ENCODE measurements around the gene ZNF280D. TPM values are rescaled to one million over a fixed set of nuclear protein-coding genes. Genes with fewer than 3 reads are reported as not detected.
"Not testable (repeated sequence)": the region's sequence is repeated elsewhere in the genome, so short reads cannot be mapped to it uniquely, and the experiment has no call there.

Gene ZNF280D
- total RNA-seq, 1 donor from 2014 or later = 49.8 TPM

DNA sequence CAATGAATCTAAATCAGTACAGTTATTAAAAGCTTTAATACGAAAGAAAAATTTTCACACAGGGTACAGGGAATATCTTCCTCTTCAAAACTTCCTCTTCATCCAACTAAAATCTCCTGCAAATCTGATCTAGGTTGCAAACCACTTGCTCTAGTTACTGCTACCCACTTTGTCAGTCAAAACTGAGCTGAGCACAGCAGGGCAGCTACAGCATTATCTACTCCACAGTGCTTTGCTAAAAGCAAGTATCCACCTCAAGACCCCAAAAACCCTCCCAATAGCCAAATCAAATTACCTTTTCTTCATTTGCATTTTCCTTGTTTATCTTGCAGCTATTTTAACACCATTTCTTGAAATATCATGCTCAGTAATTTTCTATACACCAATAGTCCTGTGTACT, 14.7 kb downstream of the ZNF280D start:
- DNase-seq (ENCODE audit: low read depth) = no peak

DNA sequence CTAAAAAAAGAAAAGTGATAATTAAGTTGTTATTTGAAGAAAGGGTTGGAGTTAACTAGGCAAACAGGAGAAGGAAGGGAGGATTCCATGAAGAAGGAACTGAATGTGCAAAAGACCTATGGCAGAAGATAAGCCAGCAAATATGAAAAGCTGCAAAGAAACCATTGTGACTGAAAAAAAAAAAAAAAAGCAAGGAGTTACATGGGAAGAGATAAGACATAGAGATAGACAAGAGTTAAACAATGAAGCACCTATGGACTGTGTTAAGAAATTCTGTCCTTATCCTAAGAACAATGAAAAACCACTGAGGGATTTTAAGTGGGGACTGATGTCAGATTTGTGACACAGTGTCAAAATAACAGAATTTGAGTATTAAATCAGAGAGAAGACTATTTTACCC, 17.0 kb downstream of the ZNF280D start:
- DNase-seq (ENCODE audit: low read depth) = no peak

DNA sequence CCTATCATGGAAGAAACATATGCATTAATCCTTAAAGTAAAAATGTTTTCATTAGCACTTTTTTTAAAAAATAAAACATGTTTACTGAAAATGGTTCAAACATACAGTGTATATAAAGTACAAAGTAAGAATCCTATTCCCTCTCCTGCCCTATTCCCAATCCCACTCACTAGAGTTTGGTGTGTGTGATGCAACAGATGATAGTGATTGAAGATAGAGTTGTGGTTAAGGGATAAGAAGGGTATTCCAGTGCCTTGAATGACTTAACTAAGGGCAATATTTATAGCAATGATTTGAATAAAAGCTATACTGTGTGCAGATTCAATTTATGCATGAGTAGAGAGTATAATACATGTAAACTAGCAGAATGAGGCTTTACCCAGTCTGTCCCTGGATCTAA, 18.1 kb downstream of the ZNF280D start:
- peak; percentile 22 for DNase-seq (ENCODE audit: low read depth)

DNA sequence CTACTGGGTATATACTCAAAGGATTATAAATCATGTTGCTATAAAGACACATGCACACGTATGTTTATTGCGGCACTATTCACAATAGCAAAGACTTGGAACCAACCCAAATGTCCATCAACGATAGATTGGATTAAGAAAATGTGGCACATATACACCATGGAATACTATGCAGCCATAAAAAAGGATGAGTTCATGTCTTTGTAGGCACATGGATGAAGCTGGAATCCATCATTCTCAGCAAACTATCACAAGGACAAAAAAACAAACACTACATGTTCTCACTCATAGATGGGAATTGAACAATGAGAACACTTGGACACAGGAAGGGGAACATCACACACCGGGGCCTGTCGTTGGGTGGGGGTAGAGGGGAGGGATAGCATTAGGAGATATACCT, 23.8 kb downstream of the ZNF280D start:
- not testable (repeated sequence) for DNase-seq (ENCODE audit: low read depth)

DNA sequence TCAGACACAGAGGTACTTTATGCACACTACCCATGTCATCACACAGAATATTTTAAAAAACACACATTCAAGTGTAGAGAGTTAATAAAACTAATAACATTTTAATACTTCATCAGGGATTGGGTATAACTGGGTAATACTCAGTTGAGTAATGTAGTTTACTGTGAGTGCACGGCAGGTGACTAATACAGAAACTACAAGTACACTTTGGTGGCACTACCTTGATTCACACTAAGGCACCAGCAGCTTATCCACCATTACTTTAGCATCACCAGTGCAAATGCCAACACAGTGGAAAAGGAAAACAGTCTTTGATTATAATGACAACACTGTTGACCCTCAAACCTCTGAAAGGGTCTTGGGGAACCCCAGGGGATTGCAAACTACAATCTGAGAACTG, 33.6 kb downstream of the ZNF280D start:
- no peak for DNase-seq (ENCODE audit: low read depth)

DNA sequence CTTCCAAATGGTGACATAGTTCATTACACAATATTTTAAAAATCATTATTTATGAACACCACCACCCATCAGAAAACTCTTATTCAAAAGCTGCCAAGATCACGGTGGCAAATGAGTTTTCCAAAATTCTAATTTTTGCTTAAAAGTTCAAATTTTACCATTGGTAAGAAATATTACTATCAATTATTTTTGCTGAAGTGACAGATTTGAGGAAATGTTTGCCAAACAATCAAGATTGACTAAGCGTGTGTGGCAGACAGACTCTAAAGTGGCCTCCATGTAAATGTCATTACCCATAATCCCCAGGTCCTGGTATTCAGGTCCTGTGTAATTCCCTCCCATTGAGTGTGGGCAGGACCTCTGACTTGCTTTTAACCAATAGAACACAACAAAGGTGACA, 35.0 kb downstream of the ZNF280D start:
- DNase-seq (ENCODE audit: low read depth) = no peak

DNA sequence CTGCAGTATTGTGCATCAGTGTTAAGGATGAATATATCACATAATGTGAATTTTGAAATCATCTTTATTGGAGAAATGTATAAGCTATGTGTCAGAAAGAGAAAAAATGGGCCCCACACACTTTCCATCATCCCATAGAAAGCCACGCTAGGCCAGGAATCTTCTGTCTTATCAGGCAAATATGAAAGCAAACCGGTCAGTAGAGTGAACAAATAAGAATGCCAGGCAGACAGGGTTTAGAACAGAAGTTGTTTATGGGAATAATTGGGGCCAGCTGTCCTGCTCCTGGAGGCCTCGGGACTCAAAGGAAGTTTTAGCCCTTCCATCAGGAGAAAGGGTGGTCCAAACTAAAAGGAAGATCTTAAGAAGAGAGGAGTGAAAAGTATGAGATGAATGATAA, 39.5 kb downstream of the ZNF280D start:
- no peak for DNase-seq (ENCODE audit: low read depth)

DNA sequence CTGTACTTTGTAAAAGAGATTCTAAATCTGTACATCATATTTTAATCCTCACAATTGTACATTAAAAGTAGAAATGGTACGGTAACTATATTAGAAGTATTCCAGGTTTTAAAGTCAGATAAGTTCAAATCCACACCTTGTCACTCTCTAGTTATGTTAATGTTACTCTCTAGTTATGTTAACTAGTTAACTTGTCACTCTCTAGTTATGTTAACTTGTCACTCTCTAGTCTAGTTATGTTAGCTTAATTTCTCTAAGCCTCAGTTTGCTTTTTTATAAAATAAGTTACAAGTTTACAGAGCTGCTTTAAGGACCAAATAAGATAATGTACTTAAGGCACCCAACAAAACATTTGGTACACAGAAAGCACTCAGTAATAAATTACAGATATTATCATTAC, 42.6 kb downstream of the ZNF280D start:
- DNase-seq (ENCODE audit: low read depth) = no peak

DNA sequence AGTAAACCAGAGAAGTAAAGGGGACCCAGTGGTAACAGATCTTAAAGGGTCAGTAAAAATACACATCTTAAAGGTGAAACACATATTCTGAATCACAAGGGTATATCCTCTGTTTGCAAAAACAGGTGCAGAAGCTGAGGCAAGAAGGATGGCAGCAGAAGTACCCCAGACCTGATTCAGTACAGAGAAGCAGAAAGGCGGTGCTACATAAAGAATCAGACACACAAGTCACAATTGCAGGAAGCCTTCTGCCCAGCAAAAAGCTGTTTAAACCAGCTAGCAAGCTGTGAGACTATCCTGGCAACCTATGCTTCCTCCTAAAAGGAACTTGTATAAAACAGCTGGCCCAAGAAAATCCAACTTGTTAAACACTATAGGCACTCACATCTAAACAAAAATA, 49.4 kb downstream of the ZNF280D start:
- no peak for DNase-seq (ENCODE audit: low read depth)

DNA sequence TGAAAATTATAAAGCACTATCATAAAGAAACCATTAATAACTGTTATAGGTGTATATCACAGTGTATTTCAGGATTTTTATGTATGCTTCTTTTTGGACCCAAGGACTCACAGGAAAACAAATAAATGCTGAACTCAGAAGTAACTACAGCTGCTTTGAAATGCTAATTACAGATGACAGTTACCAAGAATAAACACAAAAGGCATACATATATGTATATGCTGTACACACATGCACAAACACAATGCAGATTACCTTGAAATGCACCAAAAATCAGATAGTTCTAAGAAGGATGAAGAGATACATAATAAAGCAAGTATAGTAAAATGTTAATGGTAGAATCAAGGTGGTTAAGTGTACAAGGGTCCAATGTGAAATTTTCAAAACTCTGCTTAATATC, 52.2 kb downstream of the ZNF280D start:
- no peak for DNase-seq (ENCODE audit: low read depth)

DNA sequence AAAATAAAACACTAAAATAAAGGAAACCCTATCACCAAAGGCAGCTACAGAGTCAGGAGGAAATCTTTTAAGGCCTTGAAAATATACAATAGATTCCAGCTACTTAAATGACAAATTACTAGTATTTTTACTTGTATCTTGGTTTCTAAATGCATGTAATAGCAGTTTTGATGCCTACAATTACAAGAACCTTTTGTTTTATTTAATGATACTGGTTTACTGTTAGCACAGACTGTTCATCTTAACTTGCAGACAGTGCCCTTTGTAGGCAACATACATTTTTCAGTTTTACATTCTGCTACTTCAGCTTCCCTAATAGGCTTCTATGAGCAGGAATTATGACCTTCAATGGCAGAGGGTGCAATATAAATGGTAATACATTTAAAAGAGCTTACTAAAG, 54.1 kb downstream of the ZNF280D start:
- peak; percentile 2 for DNase-seq (ENCODE audit: low read depth)

DNA sequence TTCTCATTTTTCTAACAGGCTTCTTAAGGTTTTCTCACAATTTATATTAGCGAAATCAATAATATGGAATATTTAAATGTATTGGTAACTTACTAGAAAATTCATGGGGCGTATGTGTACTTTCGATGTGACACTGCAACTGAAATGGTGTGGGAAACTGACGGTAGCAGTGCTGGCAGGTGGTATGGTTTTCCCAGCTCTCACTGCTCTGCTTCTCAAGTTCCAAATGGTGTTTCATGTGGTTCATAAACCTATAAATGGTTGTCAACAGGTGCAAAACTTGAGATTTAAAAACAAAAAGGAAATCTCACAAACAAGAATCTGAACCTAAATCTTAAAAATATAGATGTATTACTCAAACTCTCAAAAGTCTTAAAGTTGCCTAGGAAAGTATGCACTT, 54.7 kb downstream of the ZNF280D start:
- DNase-seq (ENCODE audit: low read depth) = peak; percentile 78

DNA sequence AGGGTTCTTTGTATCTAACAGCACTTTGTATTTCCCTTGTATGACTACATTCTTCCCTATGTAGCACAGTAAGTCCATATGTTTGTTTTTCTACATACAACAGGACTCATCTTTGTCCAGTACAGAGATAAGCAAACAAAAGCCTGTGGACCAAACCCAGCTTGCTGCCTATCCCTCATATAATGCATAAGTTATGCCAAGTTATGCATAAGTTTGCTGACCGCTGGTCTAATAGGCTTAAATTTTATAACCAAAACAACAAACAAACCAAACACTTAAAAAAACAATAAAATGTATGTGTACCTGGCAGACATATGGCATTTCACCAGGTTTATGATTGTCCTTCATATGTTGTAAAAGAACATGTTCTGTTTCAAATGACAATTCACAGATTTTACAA, 56.0 kb downstream of the ZNF280D start:
- DNase-seq (ENCODE audit: low read depth) = no peak

DNA sequence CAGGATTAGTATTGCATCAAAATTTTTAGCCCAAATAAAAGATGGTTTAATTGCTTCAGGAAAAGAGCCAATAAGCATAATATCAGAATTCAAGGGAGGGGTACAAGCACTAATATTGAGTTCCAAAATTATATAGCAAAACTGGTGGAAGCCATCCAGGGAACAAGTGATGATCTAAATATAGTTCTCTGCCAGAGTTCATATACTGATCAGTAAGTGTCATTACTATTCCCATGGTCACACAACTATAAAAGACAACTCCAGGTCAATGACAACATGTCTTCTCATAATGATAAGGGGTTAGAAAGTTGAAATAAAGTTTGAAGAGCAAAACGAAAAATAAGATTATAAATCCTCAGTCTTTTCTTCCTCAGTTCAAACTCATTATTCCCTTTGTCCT, 57.4 kb downstream of the ZNF280D start:
- no peak for DNase-seq (ENCODE audit: low read depth)

DNA sequence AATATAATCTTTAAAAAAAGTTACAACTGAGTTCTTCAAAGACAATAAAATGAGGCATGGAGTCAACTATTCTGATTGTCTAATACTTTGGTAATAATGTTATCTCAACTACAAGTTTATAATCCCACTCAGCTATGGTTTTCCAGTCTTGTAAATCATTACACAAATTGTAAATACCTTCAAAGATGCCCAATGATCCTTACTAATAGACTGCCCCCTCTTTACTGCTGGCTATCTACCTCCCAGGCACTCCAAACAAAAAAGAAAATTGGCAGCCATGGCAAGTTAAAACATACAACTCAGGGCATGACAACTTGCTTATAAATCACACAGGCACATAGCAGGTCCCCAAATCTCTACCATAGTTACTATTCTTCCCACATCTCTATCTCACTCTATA, 58.5 kb downstream of the ZNF280D start:
- no peak for DNase-seq (ENCODE audit: low read depth)

DNA sequence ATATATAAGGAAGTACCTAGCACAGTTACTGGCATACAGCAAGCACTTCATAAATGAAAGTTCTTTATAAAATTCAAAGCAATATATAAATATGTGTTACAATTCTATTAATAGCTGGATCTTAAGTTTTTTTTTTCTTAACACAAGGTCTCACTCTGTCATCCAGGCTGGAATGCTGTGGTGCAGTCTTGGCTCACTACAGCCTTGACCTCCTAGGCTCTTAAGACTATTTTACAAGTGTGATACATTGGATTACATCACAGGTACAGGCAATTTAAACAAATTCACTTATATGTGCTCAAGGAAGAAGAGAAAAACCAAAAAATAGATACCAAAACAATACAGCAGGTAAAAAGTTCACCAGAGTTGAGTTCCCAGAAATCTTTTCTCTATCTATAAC, 60.6 kb downstream of the ZNF280D start:
- peak; percentile 65 for DNase-seq (ENCODE audit: low read depth)

DNA sequence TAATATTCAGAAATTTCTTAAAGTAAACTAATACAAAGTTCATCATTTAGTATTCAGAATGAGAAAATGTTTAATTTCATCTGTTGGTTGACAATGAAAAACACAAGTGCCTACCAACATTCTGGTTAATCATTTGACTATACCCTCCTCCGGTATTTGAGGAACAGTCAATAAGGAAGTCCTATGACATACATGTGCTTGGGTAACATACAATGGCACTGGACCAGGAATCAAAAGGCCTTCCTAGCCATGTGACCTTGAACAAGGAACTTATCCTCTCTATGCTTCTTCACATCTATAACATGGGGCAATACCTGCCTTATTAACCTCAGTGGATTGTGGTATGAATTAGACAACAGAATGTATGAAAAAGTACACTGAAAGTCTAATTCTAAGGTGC, 65.8 kb downstream of the ZNF280D start:
- no peak for DNase-seq (ENCODE audit: low read depth)

DNA sequence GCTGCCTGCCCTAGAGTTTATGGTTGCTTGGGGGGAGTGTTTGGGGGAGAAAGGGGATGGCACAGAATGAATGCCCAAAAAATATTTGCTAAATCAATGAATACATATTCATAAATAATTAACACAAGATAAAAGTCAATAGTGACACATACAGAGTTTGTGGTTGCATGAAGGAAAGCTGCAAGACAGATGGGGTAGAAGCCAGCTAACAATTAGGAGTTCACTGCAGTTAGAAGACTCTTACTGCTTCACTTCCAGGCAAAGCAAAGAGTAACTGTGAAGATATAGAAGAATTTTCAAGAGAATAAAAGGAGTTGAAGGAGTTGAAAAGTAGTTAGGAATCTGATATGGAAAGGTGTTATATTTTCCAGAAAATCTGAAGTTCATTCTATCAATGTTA, 72.4 kb downstream of the ZNF280D start:
- no peak for DNase-seq (ENCODE audit: low read depth)

DNA sequence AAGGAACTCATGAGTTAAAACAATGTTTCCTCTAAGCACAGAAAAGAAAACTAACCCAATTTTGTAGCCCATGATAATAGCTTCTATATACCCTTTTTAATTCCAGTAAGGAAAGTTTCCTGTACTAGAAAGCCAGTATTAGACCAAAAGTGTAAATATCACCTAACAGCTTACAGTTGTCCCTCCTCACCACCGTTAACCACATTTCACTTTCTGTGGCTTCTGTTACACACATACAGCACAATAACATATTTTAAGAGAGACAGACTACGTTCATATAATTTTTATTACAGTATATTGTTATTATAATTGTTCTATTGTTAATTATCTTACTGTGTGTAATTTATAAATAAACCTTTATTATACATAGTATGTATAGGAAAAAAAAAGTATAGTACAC, 74.1 kb downstream of the ZNF280D start:
- DNase-seq (ENCODE audit: low read depth) = no peak

DNA sequence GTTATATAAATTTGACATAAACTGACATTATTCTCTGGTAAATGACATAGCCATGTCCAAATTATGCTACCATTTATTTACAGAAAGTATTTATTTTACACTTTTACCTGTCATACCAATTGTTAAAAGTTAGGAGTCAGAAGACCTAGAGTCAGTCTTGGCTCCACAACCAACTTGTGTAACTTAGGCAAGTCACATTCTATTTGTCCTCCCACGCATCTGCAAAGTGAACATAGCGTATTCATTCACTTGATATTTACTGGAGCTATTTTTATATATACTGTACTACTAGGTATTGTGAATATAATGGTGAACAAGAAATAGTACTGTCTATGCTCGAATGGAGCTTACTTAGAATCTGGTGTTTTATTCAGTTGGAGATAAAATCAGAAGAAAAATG, 78.7 kb downstream of the ZNF280D start:
- no peak for DNase-seq (ENCODE audit: low read depth)

DNA sequence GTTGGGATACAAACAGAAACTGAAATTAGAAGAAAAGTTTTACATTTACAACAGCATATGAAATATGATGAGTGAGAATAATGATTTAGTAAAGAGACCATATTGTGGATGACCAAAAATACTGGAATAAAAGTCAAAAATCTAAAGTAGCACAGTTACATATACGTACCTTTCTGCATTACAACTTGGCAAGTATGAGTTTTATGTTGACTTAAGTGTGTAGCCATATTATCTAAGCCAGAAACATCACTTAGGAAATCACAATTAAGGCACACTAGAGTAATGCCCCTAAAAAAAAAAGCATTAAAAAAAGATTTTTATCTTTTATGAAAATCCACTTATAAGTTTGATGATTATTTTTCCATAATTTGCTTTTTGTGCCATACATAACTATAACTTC, 79.1 kb downstream of the ZNF280D start:
- DNase-seq (ENCODE audit: low read depth) = no peak

DNA sequence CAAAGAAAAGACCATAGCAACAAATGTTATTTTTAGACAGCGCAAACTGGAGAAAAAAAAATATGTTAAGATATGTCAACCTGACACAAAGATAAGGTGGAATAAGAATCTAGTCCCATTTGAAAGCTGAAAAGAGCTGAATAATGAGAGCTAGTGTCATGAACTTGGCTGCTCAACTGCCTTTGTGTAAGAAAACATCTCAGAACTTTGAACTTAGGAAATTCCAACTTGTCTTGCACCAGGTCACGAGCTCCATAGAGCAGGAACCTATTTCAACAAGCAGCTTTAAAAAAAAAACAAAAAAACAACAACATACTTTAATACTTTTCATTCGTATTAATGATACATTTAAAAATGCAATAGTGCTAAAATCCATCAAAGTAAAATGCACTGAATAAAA, 79.5 kb downstream of the ZNF280D start:
- no peak for DNase-seq (ENCODE audit: low read depth)

DNA sequence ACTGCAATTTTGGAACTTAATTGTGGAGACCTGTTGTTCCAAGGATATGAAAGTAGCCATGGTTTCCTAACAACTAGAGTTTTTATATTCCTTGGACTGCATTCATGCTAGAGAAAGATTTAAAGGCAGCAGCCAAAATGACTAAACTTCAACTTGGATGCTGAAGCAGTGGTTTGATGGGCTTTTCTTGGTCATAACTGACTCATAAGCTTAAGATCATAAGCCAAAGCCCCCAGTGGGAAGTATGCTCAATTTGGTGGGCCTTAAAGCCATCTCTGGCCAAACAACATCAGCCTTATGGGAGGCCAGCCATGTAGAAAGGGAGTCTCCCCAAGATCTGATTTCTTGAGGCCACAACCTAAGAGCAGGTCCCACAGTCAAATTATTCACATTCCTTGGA, 80.2 kb downstream of the ZNF280D start:
- DNase-seq (ENCODE audit: low read depth) = no peak

DNA sequence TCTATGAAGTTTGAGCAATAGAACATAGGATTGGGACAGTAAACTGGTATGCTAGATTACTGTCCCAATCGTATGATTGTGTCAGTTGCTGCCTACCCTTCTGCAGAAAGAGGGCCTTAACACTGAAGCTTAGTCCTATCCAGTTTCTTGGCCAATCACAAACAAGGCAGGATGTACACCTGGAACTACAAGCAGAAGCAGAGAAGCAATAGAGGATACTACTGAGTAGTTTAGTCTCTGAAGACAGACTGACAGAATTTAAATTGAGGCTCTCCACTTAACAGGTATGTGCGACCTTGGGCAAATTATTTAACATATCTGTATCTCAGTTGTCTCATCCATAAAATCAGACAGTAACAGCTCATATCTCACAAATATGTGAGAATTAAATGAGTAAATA, 85.0 kb downstream of the ZNF280D start:
- DNase-seq (ENCODE audit: low read depth) = no peak

DNA sequence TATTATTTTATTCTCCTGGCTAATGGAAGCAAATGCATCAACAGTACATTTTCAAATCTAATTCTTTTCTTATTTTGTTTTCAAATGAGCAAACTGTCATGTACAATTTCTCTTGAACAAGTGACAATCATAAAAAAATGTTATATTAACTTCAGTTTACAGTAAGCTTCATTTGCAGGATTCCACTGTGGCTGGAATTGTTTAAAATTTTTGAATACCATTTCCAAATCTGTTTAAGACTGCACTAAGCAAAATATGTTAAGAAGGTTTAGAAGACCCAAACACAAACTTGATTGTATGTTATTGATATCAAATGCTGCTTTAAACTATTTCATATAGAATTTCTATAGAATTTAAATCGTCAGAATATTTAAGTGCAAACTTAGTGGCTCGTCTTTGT, 92.8 kb downstream of the ZNF280D start:
- DNase-seq (ENCODE audit: low read depth) = no peak

Measured in myocyte (in vitro differentiated cells).